ENCODE results near the gene NCS1.
"Not testable (repeated sequence)": the region's sequence is repeated elsewhere in the genome, so short reads cannot be mapped to it uniquely, and the experiment has no call there.

Gene NCS1

GRCh38 chr9:130256644-130257043 lies 84.4 kb downstream of the NCS1 start:
- no peaks in the 10 kb centered on the region for H3K4me1 ChIP-seq (ENCODE audit: control insufficient read depth in 1 of 2, insufficient read depth in 1 of 2, low read depth in 1 of 2, low read length in 1 of 2)
- no peaks in the 10 kb centered on the region for H3K9me3 ChIP-seq
- no peaks in the 10 kb centered on the region for H3K36me3 ChIP-seq
- H3K27ac ChIP-seq: no peak overlapping the region
- H3K4me3 ChIP-seq (ENCODE audit: low read depth in 1 of 2, low read length in 1 of 2): no peak overlapping the region
- H3K27me3 ChIP-seq: peaks cover 56% of the 10 kb centered on the region
- TF ChIP-seq, protein P1, sequence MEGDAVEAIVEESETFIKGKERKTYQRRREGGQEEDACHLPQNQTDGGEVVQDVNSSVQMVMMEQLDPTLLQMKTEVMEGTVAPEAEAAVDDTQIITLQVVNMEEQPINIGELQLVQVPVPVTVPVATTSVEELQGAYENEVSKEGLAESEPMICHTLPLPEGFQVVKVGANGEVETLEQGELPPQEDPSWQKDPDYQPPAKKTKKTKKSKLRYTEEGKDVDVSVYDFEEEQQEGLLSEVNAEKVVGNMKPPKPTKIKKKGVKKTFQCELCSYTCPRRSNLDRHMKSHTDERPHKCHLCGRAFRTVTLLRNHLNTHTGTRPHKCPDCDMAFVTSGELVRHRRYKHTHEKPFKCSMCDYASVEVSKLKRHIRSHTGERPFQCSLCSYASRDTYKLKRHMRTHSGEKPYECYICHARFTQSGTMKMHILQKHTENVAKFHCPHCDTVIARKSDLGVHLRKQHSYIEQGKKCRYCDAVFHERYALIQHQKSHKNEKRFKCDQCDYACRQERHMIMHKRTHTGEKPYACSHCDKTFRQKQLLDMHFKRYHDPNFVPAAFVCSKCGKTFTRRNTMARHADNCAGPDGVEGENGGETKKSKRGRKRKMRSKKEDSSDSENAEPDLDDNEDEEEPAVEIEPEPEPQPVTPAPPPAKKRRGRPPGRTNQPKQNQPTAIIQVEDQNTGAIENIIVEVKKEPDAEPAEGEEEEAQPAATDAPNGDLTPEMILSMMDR (IDR thresholded peaks at IDR 0.05): no peak

GRCh38 chr9:130258137-130258536 lies 85.9 kb downstream of the NCS1 start:
- not testable (repeated sequence) for H3K27ac ChIP-seq; H3K9me3 ChIP-seq; H3K4me3 ChIP-seq (ENCODE audit: low read depth in 1 of 2, low read length in 1 of 2); H3K4me1 ChIP-seq (ENCODE audit: control insufficient read depth in 1 of 2, insufficient read depth in 1 of 2, low read depth in 1 of 2, low read length in 1 of 2); H3K36me3 ChIP-seq
- H3K27me3 ChIP-seq: peaks cover 67% of the 10 kb centered on the region

DNA sequence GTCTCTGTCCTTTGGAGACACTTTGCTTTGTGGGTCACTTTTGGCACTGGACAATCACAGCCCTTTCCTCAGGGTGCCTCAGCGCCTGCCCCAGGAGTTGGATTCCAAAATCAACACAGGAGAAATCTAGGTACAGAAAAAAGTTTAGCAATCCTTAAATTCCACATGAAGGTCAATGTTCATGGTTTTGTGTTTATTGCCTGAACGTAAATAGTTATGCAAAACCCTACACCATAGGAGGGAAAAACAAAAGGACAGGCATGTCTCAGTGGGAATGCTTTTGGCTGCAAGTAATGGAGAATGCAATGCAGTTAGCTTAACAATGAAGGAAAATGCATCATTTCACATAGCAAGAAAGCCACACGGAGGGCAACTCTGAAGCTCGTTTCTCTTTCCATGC lies 86.8 kb downstream of the NCS1 start:
- H3K4me1 ChIP-seq (ENCODE audit: control insufficient read depth in 1 of 2, insufficient read depth in 1 of 2, low read depth in 1 of 2, low read length in 1 of 2): no peaks in the 10 kb centered on the region
- H3K27me3 ChIP-seq: peaks cover 76% of the 10 kb centered on the region
- H3K36me3 ChIP-seq: no peaks in the 10 kb centered on the region
- no peaks in the 10 kb centered on the region for H3K9me3 ChIP-seq
- H3K27ac ChIP-seq: no peak overlapping the region
- no peak overlapping the region for H3K4me3 ChIP-seq (ENCODE audit: low read depth in 1 of 2, low read length in 1 of 2)
- TF ChIP-seq, protein P1 (IDR thresholded peaks at IDR 0.05): no peak

GRCh38 chr9:130260816-130261765 lies 88.9 kb downstream of the NCS1 start:
- Histone ChIP-seq H3K9me3 (no peaks in the 10 kb centered on the region), H3K27me3 (peaks cover 85% of the 10 kb centered on the region), H3K4me1 (ENCODE audit: control insufficient read depth in 1 of 2, insufficient read depth in 1 of 2, low read depth in 1 of 2, low read length in 1 of 2) (no peaks in the 10 kb centered on the region), H3K27ac (no peak overlapping the region), H3K4me3 (ENCODE audit: low read depth in 1 of 2, low read length in 1 of 2) (no peak overlapping the region), H3K36me3 (no peaks in the 10 kb centered on the region)
- TF ChIP-seq, protein P1 (IDR thresholded peaks at IDR 0.05): no peak

GRCh38 chr9:130262061-130262745 lies 90.0 kb downstream of the NCS1 start:
- peaks cover 96% of the 10 kb centered on the region for H3K27me3 ChIP-seq
- no peaks in the 10 kb centered on the region for H3K4me1 ChIP-seq (ENCODE audit: control insufficient read depth in 1 of 2, insufficient read depth in 1 of 2, low read depth in 1 of 2, low read length in 1 of 2)
- TF ChIP-seq, protein P1 (IDR thresholded peaks at IDR 0.05): no peak
- no peak overlapping the region for H3K4me3 ChIP-seq (ENCODE audit: low read depth in 1 of 2, low read length in 1 of 2)
- H3K36me3 ChIP-seq: no peaks in the 10 kb centered on the region
- no peaks in the 10 kb centered on the region for H3K9me3 ChIP-seq
- H3K27ac ChIP-seq: no peak overlapping the region

DNA sequence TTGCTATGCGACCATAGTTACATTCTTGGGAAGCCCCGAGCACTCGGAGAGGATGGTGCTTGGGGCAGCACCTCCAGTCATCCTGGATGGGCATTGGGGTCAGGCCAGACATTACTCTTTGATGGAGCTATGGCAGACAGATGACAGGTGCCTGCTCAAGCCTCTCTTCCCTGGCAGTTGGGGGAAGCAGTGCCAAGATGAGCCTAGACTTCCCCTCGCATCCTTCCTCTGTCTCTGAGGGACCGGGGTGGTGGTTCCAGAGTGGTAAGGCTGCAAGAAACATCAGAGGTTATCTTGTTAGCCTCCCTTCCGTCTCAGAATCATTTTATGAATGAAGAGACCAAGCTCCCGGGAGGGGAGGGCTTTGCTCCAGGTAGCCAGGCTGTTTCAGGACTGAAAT lies 90.6 kb downstream of the NCS1 start:
- H3K36me3 ChIP-seq: no peaks in the 10 kb centered on the region
- no peak overlapping the region for H3K4me3 ChIP-seq (ENCODE audit: low read depth in 1 of 2, low read length in 1 of 2)
- H3K9me3 ChIP-seq: no peaks in the 10 kb centered on the region
- H3K27ac ChIP-seq: no peak overlapping the region
- H3K4me1 ChIP-seq (ENCODE audit: control insufficient read depth in 1 of 2, insufficient read depth in 1 of 2, low read depth in 1 of 2, low read length in 1 of 2): no peaks in the 10 kb centered on the region
- TF ChIP-seq, protein P1 (IDR thresholded peaks at IDR 0.05): no peak
- H3K27me3 ChIP-seq: peaks cover 96% of the 10 kb centered on the region

Measured in neutrophil (primary cell).